ENCODE data around the gene PDIK1L. TPM values are rescaled to one million over a fixed set of nuclear protein-coding genes. Genes with fewer than 3 reads are reported as not detected.

The PDIK1L gene
- total and polyA plus RNA-seq, 9 of the 15 experiments (the other 6 are each of a cell fraction or from before 2014, with no cell fraction given), result 12.8 to 30.2 (median 21.5) TPM

DNA sequence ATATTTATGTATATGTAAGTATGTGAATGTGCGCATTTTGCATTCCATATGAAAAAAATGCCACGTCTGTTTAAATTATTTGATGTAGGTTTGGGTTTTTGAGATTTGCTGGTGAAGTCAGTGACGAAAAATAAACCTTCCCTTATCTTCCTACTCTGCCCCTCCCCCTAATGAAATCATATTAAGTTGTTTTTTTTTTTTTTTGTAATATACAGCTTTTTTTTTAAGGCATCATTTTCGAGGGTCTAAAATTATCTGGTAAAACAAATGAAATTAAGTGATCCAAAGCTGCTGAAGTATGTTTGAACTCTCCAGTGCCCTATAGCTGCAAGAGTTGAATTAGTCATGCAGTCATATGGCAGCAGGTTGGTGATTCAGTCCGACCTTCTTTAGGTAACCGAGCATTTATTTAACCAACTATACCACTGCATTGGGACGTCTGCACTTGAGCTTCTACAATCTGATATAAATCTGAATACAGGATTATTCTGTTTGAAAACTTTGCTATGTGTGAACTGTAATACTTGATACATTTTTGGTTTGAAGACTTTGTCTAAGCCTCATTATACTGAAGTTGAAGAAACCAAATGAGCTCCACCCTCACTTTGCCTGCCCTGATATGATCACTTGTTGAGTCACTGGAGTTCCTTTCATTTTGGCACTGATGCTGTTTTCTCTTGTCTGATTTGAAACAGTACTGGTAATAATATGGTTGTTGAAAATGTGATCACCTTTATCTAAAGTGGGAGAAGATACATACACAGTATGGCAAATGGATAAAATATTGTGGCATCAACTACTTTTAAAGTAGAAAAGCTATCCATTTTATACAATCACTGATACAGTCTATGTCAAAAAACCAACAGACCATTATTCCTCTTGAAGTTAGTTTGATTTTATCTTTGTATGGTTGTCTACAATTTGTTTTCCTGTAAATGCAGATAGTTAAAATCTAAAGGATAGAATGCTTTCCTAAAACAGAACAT is 11.7 kb downstream of the PDIK1L start (continued):
- TF ChIP-seq, protein P1, sequence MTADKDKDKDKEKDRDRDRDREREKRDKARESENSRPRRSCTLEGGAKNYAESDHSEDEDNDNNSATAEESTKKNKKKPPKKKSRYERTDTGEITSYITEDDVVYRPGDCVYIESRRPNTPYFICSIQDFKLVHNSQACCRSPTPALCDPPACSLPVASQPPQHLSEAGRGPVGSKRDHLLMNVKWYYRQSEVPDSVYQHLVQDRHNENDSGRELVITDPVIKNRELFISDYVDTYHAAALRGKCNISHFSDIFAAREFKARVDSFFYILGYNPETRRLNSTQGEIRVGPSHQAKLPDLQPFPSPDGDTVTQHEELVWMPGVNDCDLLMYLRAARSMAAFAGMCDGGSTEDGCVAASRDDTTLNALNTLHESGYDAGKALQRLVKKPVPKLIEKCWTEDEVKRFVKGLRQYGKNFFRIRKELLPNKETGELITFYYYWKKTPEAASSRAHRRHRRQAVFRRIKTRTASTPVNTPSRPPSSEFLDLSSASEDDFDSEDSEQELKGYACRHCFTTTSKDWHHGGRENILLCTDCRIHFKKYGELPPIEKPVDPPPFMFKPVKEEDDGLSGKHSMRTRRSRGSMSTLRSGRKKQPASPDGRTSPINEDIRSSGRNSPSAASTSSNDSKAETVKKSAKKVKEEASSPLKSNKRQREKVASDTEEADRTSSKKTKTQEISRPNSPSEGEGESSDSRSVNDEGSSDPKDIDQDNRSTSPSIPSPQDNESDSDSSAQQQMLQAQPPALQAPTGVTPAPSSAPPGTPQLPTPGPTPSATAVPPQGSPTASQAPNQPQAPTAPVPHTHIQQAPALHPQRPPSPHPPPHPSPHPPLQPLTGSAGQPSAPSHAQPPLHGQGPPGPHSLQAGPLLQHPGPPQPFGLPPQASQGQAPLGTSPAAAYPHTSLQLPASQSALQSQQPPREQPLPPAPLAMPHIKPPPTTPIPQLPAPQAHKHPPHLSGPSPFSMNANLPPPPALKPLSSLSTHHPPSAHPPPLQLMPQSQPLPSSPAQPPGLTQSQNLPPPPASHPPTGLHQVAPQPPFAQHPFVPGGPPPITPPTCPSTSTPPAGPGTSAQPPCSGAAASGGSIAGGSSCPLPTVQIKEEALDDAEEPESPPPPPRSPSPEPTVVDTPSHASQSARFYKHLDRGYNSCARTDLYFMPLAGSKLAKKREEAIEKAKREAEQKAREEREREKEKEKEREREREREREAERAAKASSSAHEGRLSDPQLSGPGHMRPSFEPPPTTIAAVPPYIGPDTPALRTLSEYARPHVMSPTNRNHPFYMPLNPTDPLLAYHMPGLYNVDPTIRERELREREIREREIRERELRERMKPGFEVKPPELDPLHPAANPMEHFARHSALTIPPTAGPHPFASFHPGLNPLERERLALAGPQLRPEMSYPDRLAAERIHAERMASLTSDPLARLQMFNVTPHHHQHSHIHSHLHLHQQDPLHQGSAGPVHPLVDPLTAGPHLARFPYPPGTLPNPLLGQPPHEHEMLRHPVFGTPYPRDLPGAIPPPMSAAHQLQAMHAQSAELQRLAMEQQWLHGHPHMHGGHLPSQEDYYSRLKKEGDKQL (CRISPR knock-in tag; IDR thresholded peaks at IDR 0.05; ENCODE audit: borderline replicate concordance), result no peak
- TF ChIP-seq CHD2 (IDR thresholded peaks at IDR 0.05; ENCODE audit: low read depth, low read length) (no peak; the same call in 1 of the 2 replicates), POLR2H (tag; IDR thresholded peaks at IDR 0.05; ENCODE audit: low read depth) (0 out of 2 replicates have a peak, but pooled peaks have one; percentile 54), KLF10 (CRISPR knock-in tag; IDR thresholded peaks at IDR 0.05) (no peak), DPF2 (IDR thresholded peaks at IDR 0.05) (peak; percentile 97), ZNF408 (CRISPR knock-in tag; IDR thresholded peaks at IDR 0.05; ENCODE audit: low read depth) (no peak), ZNF511 (CRISPR knock-in tag; IDR thresholded peaks at IDR 0.05) (no peak), RCOR1 (IDR thresholded peaks at IDR 0.05; ENCODE audit: borderline replicate concordance in 1 of 2, low read depth in 2 of 2, low read length in 2 of 2) (peak in 1 of 2 experiments; percentile 86; a peak in 2 of 4 replicates), ZNF274 (IDR thresholded peaks at IDR 0.05; ENCODE audit: borderline replicate concordance, low read depth, low read length) (no peak), NRF1 (conservative IDR thresholded peaks at IDR 0.05 in 1 of 2, IDR thresholded peaks at IDR 0.05 in 1 of 2) (peak; percentile 47 to 49), FOXP1 (CRISPR knock-in tag; IDR thresholded peaks at IDR 0.05) (no peak; the same call in 1 of the 2 replicates), ELF1 (tag; IDR thresholded peaks at IDR 0.05) (no peak; the same call in 1 of the 2 replicates), ZNF197 (CRISPR knock-in tag; IDR thresholded peaks at IDR 0.05; ENCODE audit: low read depth) (peak; percentile 58), PTBP1 (IDR thresholded peaks at IDR 0.05; ENCODE audit: low read depth, low read length) (no peak), PRPF4 (IDR thresholded peaks at IDR 0.05; ENCODE audit: insufficient read depth, low read depth, low read length, poor library complexity, severe bottlenecking) (no peak)
- TF ChIP-seq, protein P2, sequence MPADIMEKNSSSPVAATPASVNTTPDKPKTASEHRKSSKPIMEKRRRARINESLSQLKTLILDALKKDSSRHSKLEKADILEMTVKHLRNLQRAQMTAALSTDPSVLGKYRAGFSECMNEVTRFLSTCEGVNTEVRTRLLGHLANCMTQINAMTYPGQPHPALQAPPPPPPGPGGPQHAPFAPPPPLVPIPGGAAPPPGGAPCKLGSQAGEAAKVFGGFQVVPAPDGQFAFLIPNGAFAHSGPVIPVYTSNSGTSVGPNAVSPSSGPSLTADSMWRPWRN (IDR thresholded peaks at IDR 0.05; ENCODE audit: low read depth), result no peak
- TF ChIP-seq, protein P3, sequence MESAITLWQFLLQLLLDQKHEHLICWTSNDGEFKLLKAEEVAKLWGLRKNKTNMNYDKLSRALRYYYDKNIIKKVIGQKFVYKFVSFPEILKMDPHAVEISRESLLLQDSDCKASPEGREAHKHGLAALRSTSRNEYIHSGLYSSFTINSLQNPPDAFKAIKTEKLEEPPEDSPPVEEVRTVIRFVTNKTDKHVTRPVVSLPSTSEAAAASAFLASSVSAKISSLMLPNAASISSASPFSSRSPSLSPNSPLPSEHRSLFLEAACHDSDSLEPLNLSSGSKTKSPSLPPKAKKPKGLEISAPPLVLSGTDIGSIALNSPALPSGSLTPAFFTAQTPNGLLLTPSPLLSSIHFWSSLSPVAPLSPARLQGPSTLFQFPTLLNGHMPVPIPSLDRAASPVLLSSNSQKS (CRISPR knock-in tag; IDR thresholded peaks at IDR 0.05), result no peak
- TF ChIP-seq, protein P4, sequence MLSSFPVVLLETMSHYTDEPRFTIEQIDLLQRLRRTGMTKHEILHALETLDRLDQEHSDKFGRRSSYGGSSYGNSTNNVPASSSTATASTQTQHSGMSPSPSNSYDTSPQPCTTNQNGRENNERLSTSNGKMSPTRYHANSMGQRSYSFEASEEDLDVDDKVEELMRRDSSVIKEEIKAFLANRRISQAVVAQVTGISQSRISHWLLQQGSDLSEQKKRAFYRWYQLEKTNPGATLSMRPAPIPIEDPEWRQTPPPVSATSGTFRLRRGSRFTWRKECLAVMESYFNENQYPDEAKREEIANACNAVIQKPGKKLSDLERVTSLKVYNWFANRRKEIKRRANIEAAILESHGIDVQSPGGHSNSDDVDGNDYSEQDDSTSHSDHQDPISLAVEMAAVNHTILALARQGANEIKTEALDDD (IDR thresholded peaks at IDR 0.05), result peak; percentile 95
